Esophagus muscularis mucosa (tissue), 4 donors: ENCODE data around the gene CHIT1. TPM values are rescaled to one million over a fixed set of nuclear protein-coding genes. Genes with fewer than 3 reads are reported as not detected.
"Not testable (repeated sequence)": the region's sequence is repeated elsewhere in the genome, so short reads cannot be mapped to it uniquely, and the experiment has no call there.

Experiments
- DNase-seq: peaks from one replicate; pipeline ENCODE4 v3.0.0-alpha.2; 2017; ENCODE audit errors: extremely low spot score
- H3K27ac ChIP-seq, 4 donors: fragments of 200-600 bp; sonication (generic); replicated peaks in 1 of 4; 1 replicate in 3 of 4; 2 replicates in 1 of 4; pipeline ENCODE4 v1.5.1; 2016 to 2019; ENCODE audit warnings: mild to moderate bottlenecking in 1 of 4
- H3K27me3 ChIP-seq, 4 donors: fragments of 200-600 bp; sonication (generic); one replicate each; pipeline versions ENCODE4 v1.5.1 to v1.6.0; 2016 to 2019
- H3K36me3 ChIP-seq, 4 donors: fragments of 200-600 bp; sonication (generic); one replicate each; pipeline ENCODE4 v1.5.1; 2016 to 2019
- H3K4me1 ChIP-seq, 4 donors: fragments of 200-600 bp; sonication (generic); one replicate each; pipeline ENCODE4 v1.5.1; 2016 to 2019
- H3K4me3 ChIP-seq, 4 donors: fragments of 200-600 bp; sonication (generic); 1 replicate in 2 of 4; 2 replicates in 2 of 4; pipeline ENCODE4 v1.5.1; 2016 to 2019; ENCODE audit warnings: mild to moderate bottlenecking in 4 of 4, moderate library complexity in 1 of 4
- H3K9me3 ChIP-seq, 4 donors: fragments of 200-600 bp; sonication (generic); 1 replicate in 3 of 4; 2 replicates in 1 of 4; pipeline ENCODE4 v1.5.1; 2016 to 2019
- EP300 ChIP-seq: sonication (generic); formaldehyde crosslinking; IDR thresholded peaks from one replicate; pipeline ENCODE4 v1.6.1; 2017; ENCODE audit warnings: antibody characterized with exemption
- POLR2A ChIP-seq: fragments of 450-650 bp; IDR thresholded peaks from one replicate; pipeline ENCODE4 v1.6.1; 2017; ENCODE audit warnings: antibody characterized with exemption, moderate library complexity, mild to moderate bottlenecking, low read depth
- POLR2AphosphoS5 ChIP-seq, 2 donors: sonication (generic); formaldehyde crosslinking; IDR thresholded peaks; one replicate each; pipeline ENCODE4 v1.6.1; 2017; ENCODE audit warnings: antibody characterized with exemption in 2 of 2
- WGBS: methylation state at CpG from one replicate; pipeline ENCODE4 v1.1.5; 2018; 5-methylcytosine and 5-hydroxymethylcytosine counted together
- intact Hi-C: fragments of 100-400 bp; cut with DNase I; formaldehyde crosslinking; loops from one replicate; pipeline ENCODE4 v1.15.1; 2023
- total RNA-seq, 4 donors: library from RNA; depleted of rRNA; stranded (reverse); fragments of >200 nt; gene quantifications; one replicate each; pipeline versions ENCODE4 v1.1.0 to v1.2.1, GENCODE V29; 2016
- TF ChIP-seq, protein P1 (sequence below), 3 experiments: fragments of 200-600 bp in 2 of 3; fragments of 450-650 bp in 1 of 3; sonication (generic) in 2 of 3; IDR thresholded peaks; one replicate each; pipeline ENCODE4 v1.5.1; 2017 to 2019; ENCODE audit warnings: antibody characterized with exemption in 3 of 3, mild to moderate bottlenecking in 2 of 3, moderate library complexity in 1 of 3

Gene CHIT1
- total RNA-seq, 4 donors from 2014 or later: 0.11 to 0.26 (median 0.17) TPM; not detected in 1

DNA sequence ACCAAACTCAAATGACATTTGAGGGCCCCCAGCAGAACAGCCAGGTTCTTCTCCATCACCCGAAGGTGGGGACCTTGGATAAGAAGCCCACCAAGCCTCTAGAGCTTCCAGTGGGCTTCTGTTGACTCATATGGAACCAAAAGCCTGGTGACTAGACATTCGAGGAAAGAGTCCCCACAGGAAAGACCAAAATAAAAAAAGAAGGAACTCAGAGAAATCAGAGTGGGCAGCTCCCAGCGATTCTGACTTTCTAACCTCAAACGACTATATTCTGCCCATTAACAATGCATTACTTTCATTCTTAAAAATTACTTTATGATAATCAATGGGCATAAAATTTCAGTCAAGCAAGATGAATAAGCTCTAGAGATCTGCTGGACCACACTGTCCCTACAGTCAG, 9.6 kb upstream of the CHIT1 start:
- 67% methylated on average over 4 of the region's 4 CpGs for WGBS
- Histone ChIP-seq H3K9me3 (peaks cover 0 to 20% (median 17%) of the 10 kb centered on the region in 4 donors), H3K4me1 (no peaks in the 10 kb centered on the region), H3K27me3 (peaks cover 0 to 4% (median 0%) of the 10 kb centered on the region in 4 donors), H3K4me3 (no peak overlapping the region), H3K27ac (no peak overlapping the region), H3K36me3 (no peaks in the 10 kb centered on the region)
- intact Hi-C loops: no loop called here
- no peak for DNase-seq
- TF ChIP-seq EP300: no peak
- no peak for TF ChIP-seq POLR2A
- no peak for TF ChIP-seq POLR2AphosphoS5 (IDR thresholded peaks at IDR 0.05)
- TF ChIP-seq, protein P1, sequence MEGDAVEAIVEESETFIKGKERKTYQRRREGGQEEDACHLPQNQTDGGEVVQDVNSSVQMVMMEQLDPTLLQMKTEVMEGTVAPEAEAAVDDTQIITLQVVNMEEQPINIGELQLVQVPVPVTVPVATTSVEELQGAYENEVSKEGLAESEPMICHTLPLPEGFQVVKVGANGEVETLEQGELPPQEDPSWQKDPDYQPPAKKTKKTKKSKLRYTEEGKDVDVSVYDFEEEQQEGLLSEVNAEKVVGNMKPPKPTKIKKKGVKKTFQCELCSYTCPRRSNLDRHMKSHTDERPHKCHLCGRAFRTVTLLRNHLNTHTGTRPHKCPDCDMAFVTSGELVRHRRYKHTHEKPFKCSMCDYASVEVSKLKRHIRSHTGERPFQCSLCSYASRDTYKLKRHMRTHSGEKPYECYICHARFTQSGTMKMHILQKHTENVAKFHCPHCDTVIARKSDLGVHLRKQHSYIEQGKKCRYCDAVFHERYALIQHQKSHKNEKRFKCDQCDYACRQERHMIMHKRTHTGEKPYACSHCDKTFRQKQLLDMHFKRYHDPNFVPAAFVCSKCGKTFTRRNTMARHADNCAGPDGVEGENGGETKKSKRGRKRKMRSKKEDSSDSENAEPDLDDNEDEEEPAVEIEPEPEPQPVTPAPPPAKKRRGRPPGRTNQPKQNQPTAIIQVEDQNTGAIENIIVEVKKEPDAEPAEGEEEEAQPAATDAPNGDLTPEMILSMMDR (IDR thresholded peaks at IDR 0.05): no peak

DNA sequence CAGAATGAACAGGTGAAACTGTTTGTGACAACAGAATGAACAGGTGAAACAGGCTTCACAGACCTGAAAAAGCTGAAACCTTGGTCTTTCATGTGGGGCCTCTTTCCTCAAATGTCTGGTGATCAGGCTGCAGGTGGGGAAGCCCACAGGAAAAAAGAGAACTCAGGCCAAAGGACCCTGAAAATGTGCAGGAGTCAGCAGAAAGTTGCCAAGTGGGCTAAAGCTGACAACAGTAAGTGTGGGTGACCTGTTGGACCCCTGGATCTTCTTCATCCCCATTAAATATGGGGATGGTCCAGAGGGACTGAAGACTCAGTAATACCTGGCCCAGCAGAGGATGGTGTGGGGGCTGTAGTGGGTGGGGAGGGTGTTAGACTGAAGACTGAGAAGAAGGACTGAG, 9.1 kb upstream of the CHIT1 start:
- H3K9me3 ChIP-seq: peaks cover 0 to 20% (median 17%) of the 10 kb centered on the region in 4 donors
- intact Hi-C loops: no loop called here
- H3K27me3 ChIP-seq: peaks cover 0 to 8% (median 0%) of the 10 kb centered on the region in 4 donors
- no peak overlapping the region for H3K27ac ChIP-seq
- H3K4me3 ChIP-seq: no peak overlapping the region
- no peak for DNase-seq
- TF ChIP-seq, protein P1 (IDR thresholded peaks at IDR 0.05): no peak
- no peak for TF ChIP-seq EP300
- no peak for TF ChIP-seq POLR2A
- no peak for TF ChIP-seq POLR2AphosphoS5 (IDR thresholded peaks at IDR 0.05)
- H3K36me3 ChIP-seq: no peaks in the 10 kb centered on the region
- no peaks in the 10 kb centered on the region for H3K4me1 ChIP-seq

DNA sequence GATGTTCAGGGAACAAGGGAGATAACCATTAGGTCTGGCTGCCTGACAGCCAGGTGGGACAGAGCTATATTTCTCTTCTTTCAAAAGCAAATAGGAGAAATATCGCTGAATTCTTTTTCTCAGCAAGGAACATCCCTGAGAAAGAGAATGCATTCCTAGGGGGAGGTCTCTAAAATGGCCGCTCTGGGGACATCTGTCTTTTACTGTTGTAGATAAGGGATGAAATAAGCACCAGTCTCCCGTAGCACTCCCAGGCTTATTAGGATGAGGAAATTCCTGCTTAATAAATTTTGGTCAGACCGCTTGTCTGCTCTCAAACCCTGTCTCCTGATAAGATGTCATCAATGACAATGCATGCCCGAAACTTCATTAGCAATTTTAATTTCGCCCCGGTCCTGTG, 5.4 kb upstream of the CHIT1 start:
- DNase-seq, H3K4me3 ChIP-seq, H3K4me1 ChIP-seq, intact Hi-C loops, H3K27ac ChIP-seq, H3K36me3 ChIP-seq: not testable (repeated sequence)
- Histone ChIP-seq H3K9me3 (peaks cover 0 to 20% (median 17%) of the 10 kb centered on the region in 4 donors), H3K27me3 (peaks cover 0 to 24% (median 0%) of the 10 kb centered on the region in 4 donors)
- 87% methylated on average over 7 of the region's 7 CpGs for WGBS

DNA sequence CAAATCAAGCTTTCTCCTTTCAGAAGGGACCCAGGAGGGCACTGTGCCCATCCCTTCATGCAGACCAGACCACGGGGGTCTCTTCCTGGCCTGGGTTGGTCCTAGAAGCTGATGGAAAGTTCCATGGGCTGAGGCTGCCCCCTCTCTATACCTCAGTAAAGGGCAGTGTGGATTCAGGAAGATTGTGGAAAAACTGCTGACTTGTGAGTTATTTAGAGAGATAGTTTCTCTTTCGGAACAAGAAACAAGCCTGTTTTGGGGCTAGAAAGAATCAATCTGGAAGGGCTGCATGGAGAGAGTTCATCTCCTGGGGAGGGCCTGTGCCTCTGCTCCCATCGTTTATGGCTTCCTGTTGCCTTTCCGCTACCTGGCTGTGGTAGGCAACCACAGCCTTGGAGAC, 803 bp downstream of the CHIT1 start:
- TF ChIP-seq POLR2A (no peak), POLR2AphosphoS5 (IDR thresholded peaks at IDR 0.05) (no peak), EP300 (no peak)
- TF ChIP-seq, protein P1 (IDR thresholded peaks at IDR 0.05): no peak
- H3K27me3 ChIP-seq: peaks cover 0 to 29% (median 0%) of the 10 kb centered on the region in 4 donors
- 83% methylated on average over 4 of the region's 4 CpGs for WGBS
- no peaks in the 10 kb centered on the region for H3K4me1 ChIP-seq
- H3K36me3 ChIP-seq: no peaks in the 10 kb centered on the region
- H3K4me3 ChIP-seq: no peak overlapping the region
- no peak for DNase-seq
- H3K9me3 ChIP-seq: no peaks in the 10 kb centered on the region
- intact Hi-C loops: no loop called here
- H3K27ac ChIP-seq: no peak overlapping the region

DNA sequence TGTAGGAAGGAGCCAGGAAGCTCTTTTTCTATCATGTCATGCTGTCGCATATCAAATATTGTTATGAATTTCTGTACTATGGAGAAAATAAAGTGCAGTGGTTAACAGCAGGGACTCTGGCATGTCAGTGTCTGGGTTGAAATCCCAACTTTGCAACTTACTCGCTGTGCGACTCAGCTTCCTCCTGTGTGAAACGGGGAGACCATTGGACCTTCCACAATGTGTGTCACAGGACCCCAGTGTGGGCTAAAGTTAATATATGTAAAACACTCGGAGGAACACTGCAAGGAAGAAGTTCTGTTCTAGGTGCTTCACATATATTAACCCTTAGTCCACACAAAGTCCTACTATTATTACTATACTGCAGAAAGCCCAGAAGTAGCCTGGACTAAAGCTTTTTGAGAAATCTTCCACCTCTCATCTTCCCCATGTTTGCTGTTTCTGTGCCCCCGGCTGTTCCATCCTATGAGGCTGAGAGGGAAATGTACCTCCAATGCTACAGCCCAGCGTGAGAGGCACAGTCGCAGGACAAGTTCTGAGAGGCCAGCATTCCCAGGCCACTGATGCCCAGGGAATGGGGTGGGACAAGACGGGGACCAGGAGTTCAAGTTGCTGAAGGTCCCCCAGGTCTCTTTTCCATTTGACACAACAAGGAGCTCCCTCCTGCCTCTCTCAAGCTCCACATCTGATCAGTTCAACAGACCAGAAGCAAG, 1.9 kb downstream of the CHIT1 start:
- 85% methylated on average over 6 of the region's 9 CpGs for WGBS
- Histone ChIP-seq H3K36me3 (no peaks in the 10 kb centered on the region), H3K27me3 (peaks cover 0 to 33% (median 0%) of the 10 kb centered on the region in 4 donors), H3K4me3 (no peak overlapping the region), H3K4me1 (no peaks in the 10 kb centered on the region), H3K9me3 (no peaks in the 10 kb centered on the region), H3K27ac (no peak overlapping the region)
- peak; percentile 83 for DNase-seq
- intact Hi-C loops: no loop called here
- TF ChIP-seq POLR2A (no peak), POLR2AphosphoS5 (IDR thresholded peaks at IDR 0.05) (no peak), EP300 (no peak)
- TF ChIP-seq, protein P1 (IDR thresholded peaks at IDR 0.05): no peak
